ENCODE measurements around the gene ABCB9.
"Not testable (repeated sequence)": the region's sequence is repeated elsewhere in the genome, so short reads cannot be mapped to it uniquely, and the experiment has no call there.

The ABCB9 gene

GRCh38 chr12:122895320-122895703 lies 71.0 kb downstream of the ABCB9 start:
- DNase-seq (ENCODE audit: low spot score): no peak

- no peak for DNase-seq (ENCODE audit: low spot score)
Measured at GRCh38 chr12:122894193-122895121, 71.8 kb downstream of the ABCB9 start.

GRCh38 chr12:122893208-122894153 lies 72.8 kb downstream of the ABCB9 start:
- DNase-seq (ENCODE audit: low spot score): no peak

- not testable (repeated sequence) for DNase-seq (ENCODE audit: low spot score)
Measured at GRCh38 chr12:122892724-122893123, 73.5 kb downstream of the ABCB9 start.

- DNase-seq (ENCODE audit: low spot score): peak; percentile 64
Measured at GRCh38 chr12:122891661-122892525, 74.4 kb downstream of the ABCB9 start.

- no peak for DNase-seq (ENCODE audit: low spot score)
Measured at GRCh38 chr12:122889761-122890520, 76.3 kb downstream of the ABCB9 start.

- DNase-seq (ENCODE audit: low spot score): no peak
Measured at GRCh38 chr12:122888232-122888752, 78.0 kb downstream of the ABCB9 start.

- DNase-seq (ENCODE audit: low spot score): no peak
Measured at GRCh38 chr12:122887819-122888212, 78.4 kb downstream of the ABCB9 start.

- no peak for DNase-seq (ENCODE audit: low spot score)
Measured at GRCh38 chr12:122886851-122887818, 79.1 kb downstream of the ABCB9 start.

GRCh38 chr12:122886161-122886560 lies 80.1 kb downstream of the ABCB9 start:
- no peak for DNase-seq (ENCODE audit: low spot score)

GRCh38 chr12:122884860-122885259 lies 81.4 kb downstream of the ABCB9 start:
- no peak for DNase-seq (ENCODE audit: low spot score)

- DNase-seq (ENCODE audit: low spot score): no peak
Measured at GRCh38 chr12:122884091-122884826, 82.0 kb downstream of the ABCB9 start.

GRCh38 chr12:122882908-122883558 lies 83.2 kb downstream of the ABCB9 start:
- no peak for DNase-seq (ENCODE audit: low spot score)

- DNase-seq (ENCODE audit: low spot score): no peak
Measured at GRCh38 chr12:122880668-122881067, 85.6 kb downstream of the ABCB9 start.

GRCh38 chr12:122880155-122880667 lies 86.1 kb downstream of the ABCB9 start:
- DNase-seq (ENCODE audit: low spot score): no peak
